ENCODE data around the gene IRF6. TPM values are rescaled to one million over a fixed set of nuclear protein-coding genes. Genes with fewer than 3 reads are reported as not detected.
"Not testable (repeated sequence)": the region's sequence is repeated elsewhere in the genome, so short reads cannot be mapped to it uniquely, and the experiment has no call there.

Gene IRF6
- polyA plus RNA-seq, 3 donors: 1.8 to 10.4 (median 2.0) TPM

GRCh38 chr1:209800984-209801834, 4.7 kb downstream of the IRF6 start:
- 56 to 71% (median 58%) methylated on average over 5 of the region's 5 CpGs for WGBS, 3 donors
- no peak overlapping the region for H3K27ac ChIP-seq (ENCODE audit: low read depth, low read length)

DNA sequence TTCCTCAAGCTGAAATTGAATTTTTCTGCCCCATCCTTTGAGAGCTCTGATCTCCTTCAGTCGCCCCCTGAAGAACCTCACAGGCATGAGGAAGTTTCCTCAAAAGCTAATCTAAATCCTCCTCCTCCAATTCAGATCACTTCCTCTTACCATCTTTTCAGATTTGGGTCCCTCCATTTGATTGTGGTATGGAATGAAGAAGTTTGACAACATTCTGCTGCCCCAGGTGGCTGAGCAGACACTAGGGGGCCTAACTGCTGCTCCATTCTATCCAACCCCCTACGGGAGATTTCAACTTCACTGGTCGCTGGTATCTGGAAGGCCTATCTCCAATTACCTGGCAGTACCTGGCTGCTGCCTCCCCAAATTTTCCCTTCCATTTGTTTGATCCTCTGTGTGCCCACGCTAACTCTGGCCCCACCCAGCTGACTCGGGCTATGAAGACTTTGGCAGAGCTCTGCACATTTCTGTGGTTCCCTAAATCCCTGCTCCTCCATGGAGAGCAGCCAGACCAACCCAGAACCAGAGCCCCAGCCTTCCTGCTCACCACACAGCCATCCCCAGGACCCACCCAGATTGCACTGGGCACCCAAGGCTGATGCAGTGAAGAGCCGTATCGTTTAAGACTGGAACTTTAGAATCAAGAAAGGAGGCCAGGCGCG, 7.8 kb downstream of the IRF6 start:
- WGBS, 3 donors: 79 to 90% (median 79%) methylated on average over 9 of the region's 9 CpGs
- H3K27ac ChIP-seq (ENCODE audit: low read depth, low read length): no peak overlapping the region

DNA sequence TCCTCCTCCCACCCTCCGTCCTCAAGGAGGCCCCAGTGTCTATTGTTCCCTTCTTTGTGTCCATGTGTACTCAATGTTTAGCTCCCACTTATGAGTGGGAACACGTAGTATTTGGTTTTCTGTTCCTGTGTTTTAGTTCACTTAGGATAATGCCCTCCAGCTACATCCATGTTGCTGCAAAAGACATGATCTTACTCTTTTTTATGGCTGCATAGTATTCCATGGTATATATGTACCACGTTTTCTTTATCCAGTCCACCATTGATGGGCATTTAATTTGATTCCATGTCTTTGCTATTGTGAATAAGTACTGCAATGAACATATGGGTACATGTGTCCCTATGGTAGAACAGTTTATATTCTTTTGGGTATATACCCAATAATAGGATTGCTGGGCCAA, 12.2 kb downstream of the IRF6 start:
- H3K27ac ChIP-seq (ENCODE audit: low read depth, low read length): not testable (repeated sequence)
- WGBS, 3 donors: 88 to 95% (median 91%) methylated on average over 3 of the region's 3 CpGs

- WGBS, 3 donors: 0 to 53% (median 52%) methylated on average over 1 of the region's 1 CpG
Measured at GRCh38 chr1:209791920-209792319, 14.0 kb downstream of the IRF6 start.

DNA sequence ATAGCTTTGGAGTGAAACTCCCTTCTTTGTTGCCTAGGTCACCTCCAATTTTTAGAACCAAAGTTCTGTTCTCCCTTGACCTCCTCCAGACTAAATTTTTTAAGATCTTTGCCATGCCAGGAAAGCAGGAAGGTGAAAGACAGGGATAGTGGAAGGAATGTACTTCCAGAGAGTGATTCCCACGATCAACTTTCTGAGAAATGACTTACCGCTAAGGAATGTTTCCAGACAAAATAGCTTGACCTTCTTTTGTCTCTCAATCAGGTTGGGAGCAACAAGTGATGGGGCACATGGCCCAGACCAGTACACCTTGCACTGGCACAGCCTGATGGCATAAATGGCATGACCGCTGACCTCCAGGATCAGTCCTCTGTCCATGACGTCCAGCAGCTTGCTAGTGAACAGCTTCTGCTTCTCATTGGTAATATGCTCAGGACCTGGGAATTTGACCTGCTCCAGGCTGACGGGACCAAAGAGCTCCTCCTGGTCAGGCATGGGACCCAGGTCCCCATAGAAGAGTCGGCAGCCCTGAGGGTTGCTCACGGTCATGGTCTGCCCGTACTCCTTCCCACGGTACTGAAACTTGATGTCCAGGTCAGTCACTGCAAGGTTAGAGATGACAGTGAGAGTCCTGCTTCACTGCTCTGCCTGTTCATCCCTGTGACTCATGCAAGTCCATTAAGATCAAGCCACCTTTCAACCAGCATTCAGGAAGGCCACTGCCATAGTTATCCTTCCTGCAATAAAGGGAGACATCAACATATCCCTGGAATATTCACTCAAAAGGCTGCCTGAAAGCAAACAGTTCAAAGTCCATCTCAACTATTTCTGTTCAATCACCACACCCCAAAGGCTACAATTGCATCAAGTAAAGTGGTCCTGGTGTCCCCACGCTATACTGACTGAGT, 15.4 kb downstream of the IRF6 start:
- WGBS, 3 donors: 87 to 92% (median 87%) methylated on average over 10 of the region's 10 CpGs
- H3K27ac ChIP-seq (ENCODE audit: low read depth, low read length): no peak overlapping the region

More at GRCh38 chr1:209791920-209792319, 14.0 kb downstream of the IRF6 start:
- no peak overlapping the region for H3K27ac ChIP-seq (ENCODE audit: low read depth, low read length)

GRCh38 chr1:209789245-209789644, 16.7 kb downstream of the IRF6 start:
- H3K27ac ChIP-seq (ENCODE audit: low read depth, low read length): no peak overlapping the region
- 81 to 94% (median 90%) methylated on average over 1 of the region's 1 CpG for WGBS, 3 donors

GRCh38 chr1:209787551-209787950, 18.4 kb downstream of the IRF6 start:
- H3K27ac ChIP-seq (ENCODE audit: low read depth, low read length): no peak overlapping the region
- 42 to 64% (median 53%) methylated on average over 2 of the region's 2 CpGs for WGBS, 3 donors

GRCh38 chr1:209786146-209786545, 19.8 kb downstream of the IRF6 start:
- 61 to 75% (median 67%) methylated on average over 4 of the region's 4 CpGs for WGBS, 3 donors
- H3K27ac ChIP-seq (ENCODE audit: low read depth, low read length): no peak overlapping the region

DNA sequence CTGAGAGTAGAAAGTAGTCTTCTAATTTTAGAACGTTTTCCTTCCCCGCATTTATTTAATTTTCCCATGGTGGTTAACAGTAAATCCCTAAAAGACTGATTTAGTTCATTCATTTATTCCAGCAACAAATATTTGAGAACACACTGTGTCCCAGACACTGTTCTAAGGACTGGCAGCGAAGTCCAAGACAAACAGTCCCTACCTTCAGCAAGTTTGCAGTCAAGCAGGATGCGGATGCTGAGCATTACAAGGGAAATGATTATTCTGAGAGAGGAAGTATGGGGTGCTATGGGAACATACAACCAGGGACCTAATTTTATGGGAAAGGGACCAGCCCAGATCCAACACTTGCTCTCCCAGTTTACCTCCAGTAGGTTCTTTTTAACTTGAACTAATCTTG, 20.4 kb downstream of the IRF6 start:
- 94 to 98% (median 97%) methylated on average over 4 of the region's 4 CpGs for WGBS, 3 donors
- H3K27ac ChIP-seq (ENCODE audit: low read depth, low read length): no peak overlapping the region

DNA sequence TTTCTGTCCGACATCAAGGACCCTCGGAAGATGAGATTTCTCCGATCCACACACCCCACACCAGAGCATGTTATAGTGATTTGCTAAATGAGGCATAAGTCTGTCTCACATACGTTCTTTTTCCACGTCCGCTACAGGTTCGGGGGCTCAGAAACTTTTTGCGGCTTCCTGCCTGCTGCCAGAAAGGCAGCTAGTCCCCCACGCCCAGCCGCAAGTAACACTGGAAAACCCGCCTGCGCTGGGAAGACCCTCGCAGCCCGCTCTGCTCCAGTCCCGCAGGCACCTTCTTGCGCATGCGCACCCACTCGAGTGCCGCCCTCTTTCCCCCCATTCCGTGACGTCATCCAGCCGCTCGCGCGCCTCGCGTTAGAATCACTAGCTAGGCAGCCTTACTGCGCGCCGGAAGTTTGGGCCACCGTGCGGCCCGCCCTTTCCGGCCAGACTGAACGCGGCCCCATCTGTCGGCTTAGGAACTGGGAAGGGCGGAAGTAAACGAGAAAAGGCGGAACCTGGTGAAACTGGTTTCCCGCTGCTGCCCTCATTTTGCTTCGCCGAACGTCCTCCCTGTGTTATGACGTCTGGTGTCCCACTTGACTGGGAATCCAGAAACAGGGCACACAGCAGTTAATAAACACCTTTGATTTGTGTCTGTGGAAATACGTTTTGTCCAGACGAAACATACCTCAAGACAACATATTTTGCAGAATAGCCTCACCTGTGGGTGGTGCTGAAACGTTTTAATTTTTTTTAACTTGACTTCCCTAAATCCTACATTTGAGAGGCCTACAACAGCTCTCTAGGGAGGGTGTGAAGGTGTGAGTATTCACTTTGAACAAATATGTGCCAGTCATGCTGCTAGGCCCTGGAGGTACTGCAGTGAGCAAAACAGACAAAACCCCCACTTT, 21.4 kb downstream of the IRF6 start, which contains the start of gene C1orf74:
Gene C1orf74 (minus strand): TSS at position 295 of the 905 bp plus-strand sequence. CDS start 925 bp downstream, outside the sequence.
- WGBS, 3 donors: 3 to 4% (median 3%) methylated on average over 48 of the region's 48 CpGs
- no peak within 1 kb of the TSS for H3K27ac ChIP-seq (ENCODE audit: low read depth, low read length)

- no peak overlapping the region for H3K27ac ChIP-seq (ENCODE audit: low read depth, low read length)
- 49 to 77% (median 67%) methylated on average over 6 of the region's 6 CpGs for WGBS, 3 donors
Measured at GRCh38 chr1:209783386-209783785, 22.6 kb downstream of the IRF6 start.

- WGBS, 3 donors: 69 to 88% (median 84%) methylated on average over 4 of the region's 4 CpGs
- H3K27ac ChIP-seq (ENCODE audit: low read depth, low read length): no peak overlapping the region
Measured at GRCh38 chr1:209780268-209780667, 25.7 kb downstream of the IRF6 start.

DNA sequence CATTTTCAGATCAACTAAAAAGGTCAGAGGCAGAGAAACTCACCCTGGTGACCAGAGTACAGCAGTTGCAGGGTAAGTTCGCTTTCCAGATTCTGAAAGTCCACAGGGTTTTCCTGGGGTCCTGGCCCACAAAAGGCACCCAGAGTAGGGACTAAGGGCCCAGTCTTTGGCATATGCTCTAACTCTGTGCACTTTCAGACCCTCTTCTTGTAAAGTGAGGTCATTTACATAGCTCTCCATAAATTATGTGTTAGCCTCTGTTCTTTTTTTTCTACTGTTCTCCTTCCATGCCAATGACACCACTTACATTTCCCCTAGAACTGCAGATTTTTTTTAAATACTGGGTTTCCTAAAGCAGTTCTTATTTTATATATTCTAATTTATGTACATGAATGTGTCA, 27.8 kb downstream of the IRF6 start:
- WGBS, 3 donors: 88 to 91% (median 88%) methylated on average over 1 of the region's 1 CpG
- H3K27ac ChIP-seq (ENCODE audit: low read depth, low read length): no peak overlapping the region

DNA sequence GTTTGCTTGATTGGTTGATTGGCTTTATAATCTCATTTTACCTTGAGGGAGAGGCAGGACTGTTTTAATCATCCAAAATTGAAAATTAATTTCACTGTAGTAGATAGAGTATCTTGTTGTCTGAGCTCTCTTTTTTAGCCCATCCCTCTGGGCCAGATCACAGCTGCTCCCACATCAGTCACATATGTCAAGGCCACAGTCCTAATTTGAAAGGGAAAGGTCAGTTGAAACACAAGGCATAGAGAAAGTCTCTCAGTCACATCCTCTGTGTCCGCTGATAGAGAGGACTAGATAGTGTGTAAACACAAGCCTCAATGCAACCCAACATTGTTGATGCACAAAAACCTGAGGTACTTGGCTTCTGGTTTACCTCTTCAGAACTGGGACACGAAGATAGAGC, 28.4 kb downstream of the IRF6 start:
- H3K27ac ChIP-seq (ENCODE audit: low read depth, low read length): no peak overlapping the region
- WGBS, 3 donors: 93 to 95% (median 94%) methylated on average over 2 of the region's 2 CpGs

- WGBS, 3 donors: 72 to 78% (median 74%) methylated on average over 2 of the region's 2 CpGs
- no peak overlapping the region for H3K27ac ChIP-seq (ENCODE audit: low read depth, low read length)
Measured at GRCh38 chr1:209775678-209776077, 30.3 kb downstream of the IRF6 start.

DNA sequence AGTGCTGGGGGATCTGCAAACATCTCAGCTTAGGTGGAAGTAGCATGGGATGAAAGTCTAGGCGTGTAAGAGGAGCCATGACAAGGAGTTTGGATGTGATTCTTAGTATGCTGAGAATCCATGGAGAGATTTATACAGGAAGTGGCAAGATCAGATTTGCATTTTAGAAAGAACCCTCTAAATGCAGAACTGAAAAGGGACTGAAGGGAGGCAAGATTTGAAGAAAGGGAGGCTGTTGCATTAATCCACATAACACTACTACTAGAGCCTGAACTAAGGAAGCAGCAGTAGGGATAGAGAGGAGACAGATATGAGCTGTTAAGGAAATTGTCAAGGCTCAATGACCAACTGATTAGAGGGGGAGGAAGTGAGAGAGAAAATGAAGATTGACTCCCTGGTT, 31.4 kb downstream of the IRF6 start:
- no peak overlapping the region for H3K27ac ChIP-seq (ENCODE audit: low read depth, low read length)
- WGBS, 3 donors: 72 to 95% (median 89%) methylated on average over 1 of the region's 1 CpG

- no peak overlapping the region for H3K27ac ChIP-seq (ENCODE audit: low read depth, low read length)
- 38 to 55% (median 48%) methylated on average over 6 of the region's 6 CpGs for WGBS, 3 donors
Measured at GRCh38 chr1:209772126-209772525, 33.8 kb downstream of the IRF6 start.
